Brain microvascular endothelial cell (primary cell): ENCODE measurements around the gene FSTL4.

ENCODE experiments used
- DNase-seq: peaks from one replicate; pipeline ENCODE4 v3.0.0-alpha.2; 2020
- H3K27ac ChIP-seq: fragments of 250-450 bp; sonication (Bioruptor Pico); 2 replicates; pipeline ENCODE4 v1.5.1; 2020; ENCODE audit warnings: mild to moderate bottlenecking, moderate library complexity
- H3K27me3 ChIP-seq: fragments of 250-450 bp; sonication (Bioruptor Pico); replicated peaks from 2 replicates; pipeline ENCODE4 v1.5.1; 2020; ENCODE audit warnings: mild to moderate bottlenecking
- H3K36me3 ChIP-seq: fragments of 250-450 bp; sonication (Bioruptor Pico); replicated peaks from 2 replicates; pipeline ENCODE4 v1.5.1; 2020; ENCODE audit warnings: mild to moderate bottlenecking
- H3K4me3 ChIP-seq: 2 replicates; pipeline ENCODE4 v1.5.1; 2011; ENCODE audit warnings: low read depth, mild to moderate bottlenecking, control low read depth, low read length, moderate library complexity
- CTCF ChIP-seq: IDR thresholded peaks from 2 replicates; pipeline ENCODE4 v1.5.1; 2011; ENCODE audit warnings: low read depth, mild to moderate bottlenecking, moderate library complexity, low read length, control low read depth, inconsistent platforms; ENCODE audit errors: missing control alignments
- in situ Hi-C: cut with HindIII; loops from 2 replicates; pipeline ENCODE4 v1.10.0; 2017; ENCODE audit warnings: low sequenced_read_pairs, low pct_ligation_motif_present

Gene FSTL4

GRCh38 chr5:133382661-133383579, 229.4 kb downstream of the FSTL4 start:
- Histone ChIP-seq H3K4me3 (no peak overlapping the region), H3K27me3 (no peaks in the 10 kb centered on the region), H3K27ac (no peak overlapping the region), H3K36me3 (no peaks in the 10 kb centered on the region)
- in situ Hi-C loops: no loop called here
- TF ChIP-seq CTCF: no peak
- DNase-seq: no peak

GRCh38 chr5:133381571-133382365, 230.6 kb downstream of the FSTL4 start:
- in situ Hi-C loops: no loop called here
- no peak for TF ChIP-seq CTCF
- Histone ChIP-seq H3K27me3 (no peaks in the 10 kb centered on the region), H3K36me3 (no peaks in the 10 kb centered on the region), H3K4me3 (no peak overlapping the region), H3K27ac (no peak overlapping the region)
- no peak for DNase-seq

GRCh38 chr5:133381041-133381440, 231.3 kb downstream of the FSTL4 start:
- no peak for TF ChIP-seq CTCF
- DNase-seq: no peak
- Histone ChIP-seq H3K36me3 (no peaks in the 10 kb centered on the region), H3K27me3 (no peaks in the 10 kb centered on the region), H3K4me3 (no peak overlapping the region), H3K27ac (no peak overlapping the region)
- in situ Hi-C loops: no loop called here

GRCh38 chr5:133377736-133378135, 234.6 kb downstream of the FSTL4 start:
- no peaks in the 10 kb centered on the region for H3K36me3 ChIP-seq
- DNase-seq: no peak
- no peaks in the 10 kb centered on the region for H3K27me3 ChIP-seq
- in situ Hi-C loops: no loop called here
- no peak overlapping the region for H3K27ac ChIP-seq
- no peak overlapping the region for H3K4me3 ChIP-seq
- no peak for TF ChIP-seq CTCF

GRCh38 chr5:133376986-133377385, 235.4 kb downstream of the FSTL4 start:
- Histone ChIP-seq H3K4me3 (no peak overlapping the region), H3K27me3 (no peaks in the 10 kb centered on the region), H3K27ac (no peak overlapping the region), H3K36me3 (no peaks in the 10 kb centered on the region)
- in situ Hi-C loops: no loop called here
- DNase-seq: no peak
- no peak for TF ChIP-seq CTCF
